ENCODE results near the gene ADARB2. TPM values are rescaled to one million over a fixed set of nuclear protein-coding genes. Genes with fewer than 3 reads are reported as not detected.

ADARB2 gene
- total RNA-seq, 4 donors from 2014 or later: 0.32 to 1.6 (median 0.80) TPM

- TF ChIP-seq POLR2AphosphoS5 (IDR thresholded peaks at IDR 0.05): no peak
- TF ChIP-seq CTCF (IDR thresholded peaks at IDR 0.05): no peak
- TF ChIP-seq EP300 (IDR thresholded peaks at IDR 0.05): no peak
- TF ChIP-seq POLR2A (IDR thresholded peaks at IDR 0.05): no peak
- H3K27me3 ChIP-seq: no peaks in the 10 kb centered on the region
- no peak overlapping the region for H3K4me3 ChIP-seq
- H3K9me3 ChIP-seq: no peaks in the 10 kb centered on the region
- no peak overlapping the region for H3K27ac ChIP-seq
- WGBS: 92% methylated on average over 8 of the region's 8 CpGs
- H3K4me1 ChIP-seq: no peaks in the 10 kb centered on the region
- no peak for DNase-seq (ENCODE audit: low spot score in 2 of 2)
- H3K36me3 ChIP-seq: no peaks in the 10 kb centered on the region
Measured at GRCh38 chr10:1504940-1505339, 232.4 kb downstream of the ADARB2 start.

GRCh38 chr10:1504286-1504685 is 233.0 kb downstream of the ADARB2 start:
- Histone ChIP-seq H3K9me3 (no peaks in the 10 kb centered on the region), H3K27ac (no peak overlapping the region), H3K4me3 (no peak overlapping the region), H3K4me1 (no peaks in the 10 kb centered on the region), H3K27me3 (no peaks in the 10 kb centered on the region), H3K36me3 (no peaks in the 10 kb centered on the region)
- WGBS: 91% methylated on average over 15 of the region's 15 CpGs
- TF ChIP-seq EP300 (IDR thresholded peaks at IDR 0.05) (no peak), CTCF (IDR thresholded peaks at IDR 0.05) (no peak)
- DNase-seq (ENCODE audit: low spot score in 2 of 2): no peak

DNA sequence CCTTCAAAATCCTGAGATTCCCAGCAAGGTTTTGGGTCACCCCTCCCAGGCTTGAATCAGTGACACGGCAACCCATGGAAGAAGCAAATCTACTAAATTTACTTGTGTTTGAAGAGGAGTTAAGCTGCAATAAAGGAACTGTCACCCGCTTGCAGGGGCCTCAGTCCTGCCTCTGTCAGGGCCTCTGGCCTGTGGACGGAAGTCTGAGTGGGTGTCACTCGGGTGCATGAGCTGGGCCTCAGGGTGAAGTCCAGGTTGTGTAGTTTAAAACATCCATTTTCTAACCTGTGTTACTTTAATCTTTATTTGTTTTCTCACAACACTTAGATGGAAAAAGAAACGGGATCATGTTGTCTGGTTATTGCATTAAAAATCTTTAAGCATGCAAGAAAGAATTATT is 234.9 kb downstream of the ADARB2 start:
- Histone ChIP-seq H3K36me3 (no peaks in the 10 kb centered on the region), H3K27me3 (no peaks in the 10 kb centered on the region), H3K4me3 (no peak overlapping the region), H3K9me3 (no peaks in the 10 kb centered on the region), H3K4me1 (no peaks in the 10 kb centered on the region), H3K27ac (no peak overlapping the region)
- DNase-seq (ENCODE audit: low spot score in 2 of 2): no peak
- TF ChIP-seq CTCF (IDR thresholded peaks at IDR 0.05) (no peak), POLR2A (IDR thresholded peaks at IDR 0.05) (no peak), POLR2AphosphoS5 (IDR thresholded peaks at IDR 0.05) (no peak), EP300 (IDR thresholded peaks at IDR 0.05) (no peak)
- WGBS: 73% methylated on average over 5 of the region's 5 CpGs

DNA sequence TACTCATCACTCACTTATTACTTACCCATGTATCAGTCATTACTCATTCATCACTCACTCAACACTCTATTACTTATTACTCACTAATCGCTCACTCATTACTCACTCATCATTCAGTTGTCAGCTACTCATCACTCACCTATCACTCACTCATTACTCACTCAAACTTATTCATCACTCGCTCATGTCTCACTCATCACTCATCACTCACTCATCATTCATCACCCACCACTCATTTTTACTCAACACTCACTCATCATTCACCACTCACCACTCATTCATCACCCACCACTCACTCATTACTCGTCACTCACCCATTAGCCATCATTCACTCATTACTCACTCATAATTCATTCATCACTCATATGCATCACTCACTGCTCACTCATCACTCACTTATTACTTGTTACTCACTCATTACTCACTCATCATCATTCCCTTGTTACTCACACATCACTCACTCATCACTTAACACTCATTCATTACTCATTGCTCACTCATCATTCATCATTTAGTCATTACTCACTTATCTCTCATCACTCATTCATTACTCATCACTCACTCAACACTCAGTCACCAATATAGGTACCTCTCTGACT is 237.9 kb downstream of the ADARB2 start:
- no peak overlapping the region for H3K4me3 ChIP-seq
- H3K4me1 ChIP-seq: no peaks in the 10 kb centered on the region
- H3K9me3 ChIP-seq: no peaks in the 10 kb centered on the region
- H3K27me3 ChIP-seq: no peaks in the 10 kb centered on the region
- H3K27ac ChIP-seq: no peak overlapping the region
- 91% methylated on average over 3 of the region's 3 CpGs for WGBS
- no peak for DNase-seq (ENCODE audit: low spot score in 2 of 2)
- TF ChIP-seq POLR2A (IDR thresholded peaks at IDR 0.05): no peak
- no peak for TF ChIP-seq EP300 (IDR thresholded peaks at IDR 0.05)
- no peak for TF ChIP-seq POLR2AphosphoS5 (IDR thresholded peaks at IDR 0.05)
- no peak for TF ChIP-seq CTCF (IDR thresholded peaks at IDR 0.05)
- H3K36me3 ChIP-seq: no peaks in the 10 kb centered on the region

GRCh38 chr10:1498746-1499358 is 238.5 kb downstream of the ADARB2 start:
- no peak overlapping the region for H3K4me3 ChIP-seq
- H3K27ac ChIP-seq: no peak overlapping the region
- H3K9me3 ChIP-seq: no peaks in the 10 kb centered on the region
- 81% methylated on average over 5 of the region's 5 CpGs for WGBS
- H3K36me3 ChIP-seq: no peaks in the 10 kb centered on the region
- DNase-seq (ENCODE audit: low spot score in 2 of 2): no peak
- H3K4me1 ChIP-seq: no peaks in the 10 kb centered on the region
- TF ChIP-seq POLR2AphosphoS5 (IDR thresholded peaks at IDR 0.05): no peak
- no peak for TF ChIP-seq POLR2A (IDR thresholded peaks at IDR 0.05)
- TF ChIP-seq CTCF (IDR thresholded peaks at IDR 0.05): no peak
- no peak for TF ChIP-seq EP300 (IDR thresholded peaks at IDR 0.05)
- no peaks in the 10 kb centered on the region for H3K27me3 ChIP-seq

Data from suprapubic skin (tissue), 4 donors.